ENCODE measurements around the gene ZBTB20.

DNA sequence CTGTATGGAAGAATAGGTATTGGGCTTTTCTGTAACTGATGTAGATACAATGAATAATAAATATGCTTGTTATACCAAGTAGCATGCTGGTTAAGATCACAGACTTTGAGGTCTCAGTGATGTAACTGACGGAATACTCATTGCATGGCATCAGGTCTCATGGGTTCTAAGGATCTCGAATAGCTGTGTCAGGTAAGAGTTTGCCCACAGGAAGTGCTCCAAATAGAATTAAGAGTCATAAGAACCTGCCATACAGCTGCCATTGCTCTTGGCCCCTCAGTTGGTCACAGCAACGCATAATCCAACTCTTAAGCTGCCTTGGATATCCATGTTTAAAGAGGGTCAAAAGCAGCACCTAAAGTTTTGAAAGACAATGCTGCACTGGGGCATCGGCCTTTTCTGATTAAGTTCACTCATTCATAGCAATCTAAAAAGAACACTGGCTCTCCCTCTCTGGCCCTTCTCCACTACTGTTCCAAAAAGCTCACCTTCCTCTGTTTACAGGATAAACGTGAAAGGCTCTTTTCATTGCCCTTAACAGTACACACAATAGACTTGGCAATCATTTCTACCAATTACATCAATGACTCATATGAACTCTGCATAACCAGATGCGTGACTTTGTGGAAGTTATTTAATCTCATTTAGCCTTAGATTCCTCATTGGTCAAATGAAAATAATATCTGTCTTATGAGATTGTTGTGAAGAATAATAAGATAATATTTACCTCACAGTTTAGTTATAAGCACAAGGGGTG, 74.6 kb downstream of the ZBTB20 start:
- TF ChIP-seq POLR2A (IDR thresholded peaks at IDR 0.05): no peak
- peak; percentile 69 for TF ChIP-seq POLR2AphosphoS5 (IDR thresholded peaks at IDR 0.05)
- TF ChIP-seq, protein P1, sequence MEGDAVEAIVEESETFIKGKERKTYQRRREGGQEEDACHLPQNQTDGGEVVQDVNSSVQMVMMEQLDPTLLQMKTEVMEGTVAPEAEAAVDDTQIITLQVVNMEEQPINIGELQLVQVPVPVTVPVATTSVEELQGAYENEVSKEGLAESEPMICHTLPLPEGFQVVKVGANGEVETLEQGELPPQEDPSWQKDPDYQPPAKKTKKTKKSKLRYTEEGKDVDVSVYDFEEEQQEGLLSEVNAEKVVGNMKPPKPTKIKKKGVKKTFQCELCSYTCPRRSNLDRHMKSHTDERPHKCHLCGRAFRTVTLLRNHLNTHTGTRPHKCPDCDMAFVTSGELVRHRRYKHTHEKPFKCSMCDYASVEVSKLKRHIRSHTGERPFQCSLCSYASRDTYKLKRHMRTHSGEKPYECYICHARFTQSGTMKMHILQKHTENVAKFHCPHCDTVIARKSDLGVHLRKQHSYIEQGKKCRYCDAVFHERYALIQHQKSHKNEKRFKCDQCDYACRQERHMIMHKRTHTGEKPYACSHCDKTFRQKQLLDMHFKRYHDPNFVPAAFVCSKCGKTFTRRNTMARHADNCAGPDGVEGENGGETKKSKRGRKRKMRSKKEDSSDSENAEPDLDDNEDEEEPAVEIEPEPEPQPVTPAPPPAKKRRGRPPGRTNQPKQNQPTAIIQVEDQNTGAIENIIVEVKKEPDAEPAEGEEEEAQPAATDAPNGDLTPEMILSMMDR (IDR thresholded peaks at IDR 0.05): no peak
